TTC549 (cell line): ENCODE results near the gene CCDC186.
"Not testable (repeated sequence)": the region's sequence is repeated elsewhere in the genome, so short reads cannot be mapped to it uniquely, and the experiment has no call there.

Source experiments
- FAIRE-seq: peaks from 2 replicates; lab custom pipeline; 2012; peaks lifted over from hg19 to GRCh38; lab: Jason Lieb, UNC

The CCDC186 gene

GRCh38 chr10:114173603-114173920 lies 441 bp downstream of the CCDC186 start:
- no peak for FAIRE-seq

DNA sequence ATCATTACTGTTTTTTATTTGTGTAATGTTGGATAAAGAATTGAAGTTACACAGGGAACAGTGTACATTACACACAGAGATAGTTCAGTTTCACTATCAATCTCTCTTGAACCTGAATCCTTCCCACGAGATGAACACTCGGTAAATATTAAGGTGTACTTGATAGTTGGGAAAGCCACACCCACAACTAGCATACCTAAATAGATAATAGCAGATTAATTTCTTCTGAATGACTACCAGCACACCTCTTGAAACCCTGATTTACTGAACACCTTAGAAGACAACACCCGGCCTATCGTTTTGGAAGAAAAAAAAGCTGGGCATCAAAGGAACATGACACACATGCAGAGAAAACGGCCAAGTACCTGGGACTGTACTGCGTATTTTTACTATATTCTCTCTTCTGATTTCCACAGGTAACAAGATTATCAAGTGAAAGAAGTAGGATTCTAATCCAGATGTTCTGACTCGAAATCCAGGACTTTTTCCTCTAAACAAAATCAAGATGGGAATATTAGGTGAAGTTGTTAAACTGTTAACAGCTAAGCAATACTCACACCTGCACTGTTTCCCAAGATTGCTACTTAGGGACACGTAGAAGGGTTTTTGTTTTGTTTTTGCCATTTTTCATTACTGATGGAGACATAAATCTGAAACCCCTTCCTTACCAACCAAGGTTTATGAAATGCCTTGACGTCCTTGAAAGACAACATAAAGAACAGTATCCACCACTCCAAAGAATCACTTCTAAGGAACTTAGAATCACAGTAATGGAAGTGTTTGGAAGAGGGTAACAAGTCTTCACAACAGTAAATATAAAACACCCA lies 1.0 kb downstream of the CCDC186 start:
- FAIRE-seq = no peak

DNA sequence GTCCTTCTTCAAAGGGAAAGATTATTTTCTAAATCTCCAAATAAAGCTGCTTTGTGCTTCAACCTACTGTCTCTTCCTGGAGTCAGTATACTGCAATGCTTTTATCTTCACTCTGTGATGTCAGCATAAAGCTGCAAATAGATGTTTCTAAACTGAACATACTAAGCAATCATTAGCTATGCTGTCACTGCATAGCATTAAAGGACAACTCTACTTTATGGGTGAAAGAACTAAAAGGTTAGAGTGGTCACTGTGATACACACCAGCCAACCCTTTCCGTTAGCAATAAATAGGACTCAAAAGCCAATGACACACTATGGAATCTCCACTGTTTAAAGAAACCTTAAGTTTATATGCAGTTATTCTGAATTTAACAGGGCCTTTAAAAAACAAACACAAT lies 1.8 kb downstream of the CCDC186 start:
- no peak for FAIRE-seq

- no peak for FAIRE-seq
Measured at GRCh38 chr10:114168450-114169009, 5.5 kb downstream of the CCDC186 start.

GRCh38 chr10:114167985-114168384 lies 6.0 kb downstream of the CCDC186 start:
- no peak for FAIRE-seq

DNA sequence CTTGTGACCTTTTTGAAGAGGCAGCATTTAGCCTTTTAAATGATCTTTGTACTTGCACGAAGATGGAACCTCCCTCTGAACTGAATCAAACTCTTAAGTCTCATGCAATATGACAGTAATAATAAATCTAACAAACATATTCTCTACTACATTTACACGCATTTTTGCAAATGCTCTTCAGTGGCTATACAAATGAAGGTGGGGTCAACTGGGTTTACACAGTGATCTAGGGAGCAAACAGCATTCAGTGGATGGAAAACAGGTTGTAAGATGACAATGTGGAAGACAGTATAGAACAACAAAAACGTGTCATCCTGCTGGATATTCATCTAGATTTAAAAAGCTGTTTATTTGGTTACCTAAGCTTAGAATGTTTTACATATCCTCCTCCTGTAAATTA lies 7.5 kb downstream of the CCDC186 start:
- no peak for FAIRE-seq

- FAIRE-seq = no peak
Measured at GRCh38 chr10:114166043-114166442, 8.0 kb downstream of the CCDC186 start.

DNA sequence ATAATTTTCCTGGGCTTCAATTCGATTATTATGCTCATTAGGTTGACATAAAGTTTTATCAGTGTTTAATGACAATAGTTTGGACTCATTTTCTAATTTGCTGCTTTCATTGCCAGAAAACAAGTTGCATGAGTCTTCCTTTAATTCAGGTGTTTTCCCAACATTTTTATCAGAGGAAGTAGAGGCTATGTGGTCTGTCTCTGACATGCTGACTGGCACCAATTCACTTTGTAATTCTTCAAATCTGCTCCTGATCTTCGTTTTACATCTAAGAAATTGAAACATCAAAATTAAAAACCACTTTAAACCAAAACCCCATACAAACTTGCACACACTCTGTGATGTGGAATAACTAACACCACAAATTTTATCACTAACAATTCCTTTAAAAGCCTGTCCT lies 10.9 kb downstream of the CCDC186 start:
- FAIRE-seq = no peak

DNA sequence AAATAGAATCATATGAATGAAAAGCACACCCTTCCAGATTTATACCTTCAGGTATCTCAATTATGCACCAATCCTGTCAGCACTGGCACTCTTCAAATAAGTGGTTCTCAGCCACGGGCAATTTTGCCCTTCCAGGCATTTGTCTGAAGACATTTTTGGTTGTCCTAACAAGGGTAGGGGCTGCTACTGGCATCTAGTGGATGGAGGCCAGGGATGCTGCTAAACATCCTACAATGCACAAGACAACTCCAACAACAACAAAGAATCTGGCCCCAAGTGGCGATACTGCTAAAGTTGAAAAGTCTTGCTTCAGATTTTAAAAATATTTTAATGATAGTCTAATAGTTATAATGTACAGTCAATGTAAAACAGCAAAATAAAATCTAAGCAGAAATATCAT lies 16.1 kb downstream of the CCDC186 start:
- FAIRE-seq = no peak

DNA sequence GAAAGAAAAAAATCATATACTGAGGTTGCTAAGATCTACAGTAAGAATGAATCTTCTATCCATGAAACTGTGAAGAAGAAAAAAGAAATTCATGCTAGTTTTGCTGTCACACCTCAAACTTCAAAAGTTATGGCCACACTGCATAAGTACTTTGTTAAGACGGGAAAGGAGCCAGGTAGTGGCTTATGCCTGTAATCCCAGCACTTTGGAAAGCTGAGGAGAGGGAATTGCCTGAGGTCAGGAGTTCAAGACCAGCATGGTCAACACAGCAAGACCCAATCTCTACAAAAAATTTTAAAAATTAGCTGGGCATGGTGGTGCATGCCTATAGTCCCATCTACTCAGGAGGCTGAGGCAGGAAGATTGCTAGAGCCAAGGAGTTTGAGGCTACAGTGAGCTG lies 22.1 kb downstream of the CCDC186 start:
- FAIRE-seq = no peak

GRCh38 chr10:114151486-114151885 lies 22.5 kb downstream of the CCDC186 start:
- FAIRE-seq = no peak

DNA sequence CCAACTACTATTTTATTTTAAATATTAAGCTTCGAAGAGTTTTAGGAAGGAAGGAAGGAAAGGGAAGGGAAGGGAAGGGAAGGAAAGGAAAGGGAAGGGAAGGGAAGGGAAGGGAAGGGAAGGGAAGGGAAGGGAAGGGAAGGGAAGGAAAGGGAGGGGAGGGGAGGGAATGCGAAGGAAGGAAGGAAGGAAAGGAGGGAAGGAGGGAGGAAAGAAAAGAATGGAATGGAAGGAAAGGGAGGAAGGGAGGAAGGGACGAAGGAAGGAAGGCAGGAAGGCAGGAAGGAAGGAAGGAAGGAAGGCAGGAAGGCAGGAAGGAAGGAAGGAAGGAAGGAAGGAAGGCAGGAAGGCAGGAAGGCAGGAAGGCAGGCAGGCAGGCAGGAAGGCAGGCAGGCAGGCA lies 24.5 kb downstream of the CCDC186 start:
- FAIRE-seq = not testable (repeated sequence)

DNA sequence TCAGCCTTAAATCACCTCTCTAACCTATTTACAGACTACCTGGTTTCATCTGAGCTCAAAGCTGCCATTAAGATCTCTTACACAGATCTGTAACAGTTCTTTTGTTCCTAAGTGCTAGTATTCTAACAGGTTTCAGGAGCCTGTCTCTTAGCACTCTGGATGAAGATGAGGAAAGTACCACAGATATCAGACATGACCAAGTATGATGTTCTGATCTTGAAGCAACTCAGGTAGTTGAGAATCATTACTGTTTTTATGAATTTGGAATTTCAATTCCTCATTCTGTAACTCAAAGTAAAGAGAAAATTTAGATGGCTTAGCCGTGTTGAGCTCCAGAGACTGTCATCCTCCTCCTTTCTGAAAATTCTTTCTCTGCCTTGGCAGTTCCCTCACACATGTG lies 30.8 kb downstream of the CCDC186 start:
- FAIRE-seq = no peak

DNA sequence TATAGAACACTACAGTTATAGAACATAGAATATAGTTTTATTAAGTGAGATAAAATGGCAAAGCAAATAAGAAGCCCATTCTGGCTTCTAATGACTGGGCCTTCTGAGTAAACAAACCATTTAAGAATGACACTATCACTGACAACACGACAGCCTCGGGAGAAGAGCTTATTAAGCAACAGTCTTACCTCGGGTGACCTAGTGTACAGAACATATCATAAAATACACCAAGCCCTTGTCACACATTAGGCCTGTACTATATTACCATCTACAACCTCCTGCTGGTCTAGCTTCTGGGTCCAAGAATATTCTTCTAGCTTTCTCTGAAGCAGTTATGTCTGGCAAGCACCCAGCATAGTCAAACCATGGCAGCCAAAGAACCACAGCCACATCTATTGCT lies 32.0 kb downstream of the CCDC186 start:
- no peak for FAIRE-seq

GRCh38 chr10:114140827-114141226 lies 33.2 kb downstream of the CCDC186 start:
- not testable (repeated sequence) for FAIRE-seq

- no peak for FAIRE-seq
Measured at GRCh38 chr10:114140036-114140435, 34.0 kb downstream of the CCDC186 start.

DNA sequence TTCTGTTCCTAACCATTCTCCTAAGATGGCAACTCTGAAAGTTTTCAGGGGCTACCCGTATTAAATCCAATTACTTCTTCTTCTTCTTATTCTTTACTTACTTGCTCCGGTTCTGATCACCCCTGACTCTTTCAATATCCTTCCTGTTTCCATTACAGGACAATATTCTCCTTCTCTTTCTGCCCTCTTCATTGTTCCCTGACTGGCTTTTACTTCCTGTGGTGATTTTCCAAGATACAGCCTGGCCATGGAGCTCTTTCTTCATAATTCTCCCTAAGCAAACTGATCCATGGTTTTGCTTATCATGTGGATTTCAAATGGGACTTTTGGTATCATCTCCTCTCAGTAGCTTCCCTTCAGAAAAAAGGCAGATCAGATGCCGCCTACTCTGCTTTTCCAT lies 35.4 kb downstream of the CCDC186 start:
- FAIRE-seq = no peak

DNA sequence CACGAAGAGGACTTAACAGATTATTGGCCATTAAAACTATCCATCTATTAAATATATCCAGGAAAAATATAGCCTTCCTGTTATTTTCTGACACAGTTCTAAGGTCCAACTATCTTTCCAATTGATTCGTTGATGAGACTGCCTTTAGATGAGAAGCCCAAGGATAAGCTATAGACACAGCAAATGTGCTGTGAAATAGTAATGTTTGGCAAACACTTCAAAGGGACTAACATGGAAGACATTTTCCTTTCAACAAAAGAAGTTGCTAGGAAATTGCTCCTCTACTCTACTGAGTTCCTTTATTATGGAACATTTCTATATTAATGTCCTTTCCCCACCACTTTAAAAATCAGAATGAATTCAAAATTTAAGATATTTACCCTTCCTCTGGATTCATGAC lies 38.5 kb downstream of the CCDC186 start:
- FAIRE-seq = no peak

DNA sequence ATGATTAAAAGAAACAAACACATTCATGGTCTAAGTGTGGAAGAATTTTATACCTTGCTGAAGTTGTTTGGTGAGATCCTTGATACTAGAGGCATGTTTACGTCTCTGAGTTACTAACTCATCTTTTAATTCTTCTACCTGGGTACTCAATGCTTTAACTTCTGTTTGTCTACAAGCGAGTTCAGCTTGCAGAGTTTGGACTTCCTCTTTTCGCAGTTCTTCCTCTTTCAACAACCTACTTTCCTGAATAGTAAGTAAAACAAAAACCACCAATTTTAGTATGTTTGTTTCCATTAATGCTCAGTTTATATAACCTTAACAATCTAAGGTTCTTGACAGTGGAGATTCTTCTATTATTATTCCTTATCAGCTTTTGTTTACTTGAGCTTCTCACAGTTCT lies 42.9 kb downstream of the CCDC186 start:
- FAIRE-seq = no peak

DNA sequence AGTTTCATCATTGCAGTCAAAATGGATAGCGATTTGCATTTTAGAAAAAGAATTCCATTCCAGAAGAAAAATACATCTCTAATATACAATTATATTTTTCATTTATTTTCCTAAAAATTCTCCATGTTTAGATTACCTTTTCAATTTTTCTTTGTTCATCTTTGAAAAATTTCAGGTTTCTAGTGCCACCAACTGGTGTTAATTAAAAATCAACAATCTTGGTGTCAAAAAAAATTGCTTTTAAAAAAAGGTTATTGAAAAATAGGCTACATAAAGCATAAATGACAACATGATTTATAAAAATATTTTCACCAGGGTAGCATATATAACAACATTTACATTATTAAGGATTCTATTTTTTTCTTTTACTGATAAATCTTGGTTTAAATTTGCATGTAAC lies 53.0 kb downstream of the CCDC186 start:
- peak; percentile 47 for FAIRE-seq

DNA sequence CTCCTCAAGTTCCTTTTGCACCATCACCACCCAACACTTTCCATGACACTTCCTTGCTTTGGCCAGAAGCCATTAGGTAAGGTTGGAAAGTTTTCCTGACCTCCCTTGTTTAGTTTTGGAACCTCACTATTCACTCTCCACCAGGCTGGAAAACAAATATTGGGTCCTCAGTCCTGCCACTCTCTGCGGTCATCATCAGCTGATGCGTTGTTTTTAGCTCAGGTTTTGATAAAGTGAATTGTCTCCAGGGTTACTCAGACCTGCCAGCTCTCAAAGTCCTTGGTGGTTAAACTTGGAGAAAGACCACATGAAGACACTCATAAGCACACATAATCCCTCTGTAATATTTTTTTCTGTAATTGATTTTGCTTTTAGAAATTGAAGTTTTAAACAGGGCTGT lies 55.5 kb downstream of the CCDC186 start:
- no peak for FAIRE-seq

DNA sequence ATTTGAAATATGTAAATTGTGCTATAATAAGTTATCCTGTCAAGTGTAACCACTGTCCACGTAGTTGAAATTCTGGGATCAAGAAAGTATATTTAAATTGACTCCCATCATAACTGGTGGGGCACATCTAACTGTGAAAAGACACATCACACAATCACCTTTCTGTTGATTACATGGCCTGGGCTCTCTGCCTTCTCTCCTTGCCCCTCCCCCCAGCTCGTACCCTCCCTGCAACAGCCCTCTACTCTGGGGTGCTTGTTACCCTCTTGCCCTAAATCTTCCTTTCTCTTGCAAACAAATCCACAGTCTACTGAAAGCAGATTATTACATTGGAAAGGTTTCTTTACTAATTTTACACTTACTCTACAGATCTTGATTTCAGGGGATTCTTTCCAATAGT lies 56.3 kb downstream of the CCDC186 start:
- FAIRE-seq = no peak

GRCh38 chr10:114115661-114116445 lies 58.1 kb downstream of the CCDC186 start:
- no peak for FAIRE-seq
